ENCODE data around the gene CCDC27.

DNA sequence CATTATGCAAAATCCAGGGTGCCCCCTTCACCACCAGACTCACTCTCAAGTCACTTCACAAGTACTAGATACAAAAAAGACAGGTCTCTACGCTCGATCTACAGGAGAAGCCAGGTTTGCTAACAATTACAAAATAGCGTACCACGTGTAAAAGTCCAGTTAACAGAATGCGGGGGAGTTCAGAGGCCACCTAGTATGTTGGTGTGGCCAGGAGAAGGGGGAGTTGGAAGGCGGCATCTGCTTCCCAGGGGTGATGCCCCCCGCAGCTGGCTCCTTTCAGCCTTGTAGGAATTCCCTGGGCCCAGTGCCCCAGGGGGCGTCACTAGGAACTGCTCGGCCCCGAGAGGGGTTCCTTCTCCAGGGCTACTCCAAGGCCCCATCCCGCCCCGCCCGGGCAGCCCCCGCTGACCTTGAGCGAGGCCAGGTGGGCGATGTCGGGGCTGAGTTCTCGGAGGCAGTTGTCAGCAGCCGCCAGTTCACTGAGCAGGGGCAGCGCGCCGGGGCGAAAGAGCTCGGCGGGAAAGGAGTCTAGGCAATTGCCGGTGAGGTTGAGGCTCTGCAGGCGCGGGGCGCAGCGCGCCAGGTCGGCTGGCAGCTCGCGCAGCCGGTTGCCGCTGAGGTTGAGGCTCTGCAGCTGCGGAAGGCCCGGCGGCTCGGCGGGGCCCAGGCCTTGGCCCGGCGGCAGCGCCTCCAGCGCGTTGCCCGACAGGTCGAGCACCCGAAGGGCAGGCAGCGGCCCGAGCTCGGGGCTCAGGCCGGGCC is 43.4 kb downstream of the CCDC27 start:
- no peak for TF ChIP-seq YY1 (IDR thresholded peaks at IDR 0.05; ENCODE audit: insufficient read depth, insufficient read length)
- TF ChIP-seq ZNF274 (IDR thresholded peaks at IDR 0.05; ENCODE audit: low read depth, low read length): no peak
- TF ChIP-seq SUZ12 (IDR thresholded peaks at IDR 0.05; ENCODE audit: extremely low read depth, insufficient read depth, insufficient read length): no peak

All from NT2/D1 (cell line).